Gastrocnemius medialis (tissue), 4 donors: ENCODE results near the gene GPC2. TPM values are rescaled to one million over a fixed set of nuclear protein-coding genes. Genes with fewer than 3 reads are reported as not detected.
"Not testable (repeated sequence)": the region's sequence is repeated elsewhere in the genome, so short reads cannot be mapped to it uniquely, and the experiment has no call there.

ENCODE experiments used
- ATAC-seq, 2 donors: fragments of 150-250 bp; one replicate each; pipeline ENCODE4 v1.9.1; 2016
- DNase-seq, 2 donors: peaks; one replicate each; pipeline ENCODE4 v3.0.0-alpha.2; 2019
- H3K27ac ChIP-seq, 4 donors: fragments of 200-600 bp; sonication (generic); 1 replicate in 1 of 4; 2 replicates in 3 of 4; pipeline ENCODE4 v1.5.1; 2016 to 2018; ENCODE audit warnings: mild to moderate bottlenecking in 2 of 4, moderate library complexity in 1 of 4
- H3K27me3 ChIP-seq, 3 donors: fragments of 200-600 bp; sonication (generic) in 2 of 3; 1 replicate in 1 of 3; 2 replicates in 2 of 3; pipeline versions ENCODE4 v1.5.1 to v1.6.0; 2016 to 2019; ENCODE audit warnings: mild to moderate bottlenecking in 1 of 3, moderate library complexity in 1 of 3
- H3K36me3 ChIP-seq, 2 donors: fragments of 200-600 bp; sonication (generic) in 1 of 2; one replicate each; pipeline ENCODE4 v1.5.1; 2017 to 2018
- H3K4me1 ChIP-seq, 2 donors: fragments of 200-600 bp; sonication (generic) in 1 of 2; one replicate each; pipeline ENCODE4 v1.5.1; 2016 to 2017; ENCODE audit warnings: mild to moderate bottlenecking in 2 of 2
- H3K4me3 ChIP-seq, 4 donors: fragments of 200-600 bp; sonication (generic) in 3 of 4; 1 replicate in 1 of 4; 2 replicates in 3 of 4; pipeline ENCODE4 v1.5.1; 2016 to 2019; ENCODE audit warnings: mild to moderate bottlenecking in 2 of 4
- H3K9me3 ChIP-seq, 3 donors: fragments of 200-600 bp; sonication (generic) in 2 of 3; 1 replicate in 1 of 3; 2 replicates in 2 of 3; pipeline ENCODE4 v1.5.1; 2016 to 2019
- CTCF ChIP-seq, 5 experiments: fragments of 450-650 bp in 3 of 5; fragments of 200-600 bp in 2 of 5; sonication (generic) in 2 of 5; IDR thresholded peaks in 4 of 5; conservative IDR thresholded peaks in 1 of 5; 1 replicate in 4 of 5; 2 replicates in 1 of 5; pipeline ENCODE4 v1.5.1; 2016 to 2019; ENCODE audit warnings: antibody characterized with exemption in 5 of 5, mild to moderate bottlenecking in 3 of 5, moderate library complexity in 3 of 5
- POLR2A ChIP-seq, 2 donors: fragments of 450-650 bp; IDR thresholded peaks; one replicate each; pipeline ENCODE4 v1.6.1; 2017; ENCODE audit warnings: antibody characterized with exemption in 2 of 2, mild to moderate bottlenecking in 2 of 2, moderate library complexity in 2 of 2
- in situ Hi-C, 4 donors: fragments of 200-750 bp; cut with MboI; loops; one replicate each; pipeline versions ENCODE4 v1.15.0 to v1.8.0; 2017; ENCODE audit warnings: low sequenced_read_pairs in 4 of 4
- intact Hi-C: fragments of 100-400 bp; cut with DNase I; formaldehyde crosslinking; loops from one replicate; pipeline ENCODE4 v1.15.1; 2023; ENCODE audit warnings: low total_unique reads
- total RNA-seq, 4 donors: library from RNA; depleted of rRNA; stranded (reverse); fragments of >200 nt; gene quantifications; one replicate each; pipeline versions ENCODE4 v1.1.0 to v1.2.3, GENCODE V29; 2016

GPC2 gene
- total RNA-seq, 4 donors from 2014 or later: 4.0 TPM; not detected in 3

GRCh38 chr7:100137851-100138760 is 39.1 kb downstream of the GPC2 start:
- in situ Hi-C loops: loop anchor here in 2 of 4 donors (10.0 to 25.0 kb wide), 2 partner anchors 153 to 199 kb away; no protein-coding TSS in a partner anchor
- DNase-seq (no peak), ATAC-seq (no peak)
- TF ChIP-seq CTCF (IDR thresholded peaks at IDR 0.05 in 4 of 5, conservative IDR thresholded peaks at IDR 0.05 in 1 of 5) (no peak), POLR2A (IDR thresholded peaks at IDR 0.05) (no peak)
- Histone ChIP-seq H3K36me3 (no peaks in the 10 kb centered on the region), H3K27ac (no peak overlapping the region), H3K4me3 (no peak overlapping the region), H3K4me1 (no peaks in the 10 kb centered on the region), H3K27me3 (peaks cover 0 to 4% (median 3%) of the 10 kb centered on the region in 3 donors), H3K9me3 (no peaks in the 10 kb centered on the region)
- intact Hi-C loops: no loop called here

GRCh38 chr7:100132697-100133151 is 44.5 kb downstream of the GPC2 start:
- Histone ChIP-seq H3K27ac (no peak overlapping the region), H3K27me3 (no peaks in the 10 kb centered on the region), H3K4me1 (peaks cover 0 to 7% of the 10 kb centered on the region in 2 donors), H3K36me3 (no peaks in the 10 kb centered on the region), H3K9me3 (no peaks in the 10 kb centered on the region), H3K4me3 (no peak overlapping the region)
- peak; percentile 42 to 66 (median 57) for TF ChIP-seq CTCF (IDR thresholded peaks at IDR 0.05 in 4 of 5, conservative IDR thresholded peaks at IDR 0.05 in 1 of 5)
- TF ChIP-seq POLR2A (IDR thresholded peaks at IDR 0.05): no peak
- intact Hi-C loops: no loop called here
- DNase-seq (no peak), ATAC-seq (peak in 1 of 2 donors; percentile 53)
- in situ Hi-C loops: loop anchor here in 2 of 4 donors (10.0 to 25.0 kb wide), 2 partner anchors 148 to 205 kb away; no protein-coding TSS in a partner anchor

- Histone ChIP-seq H3K27ac (no peak overlapping the region), H3K36me3 (no peaks in the 10 kb centered on the region), H3K4me1 (peaks cover 0 to 7% of the 10 kb centered on the region in 2 donors), H3K9me3 (no peaks in the 10 kb centered on the region), H3K27me3 (no peaks in the 10 kb centered on the region), H3K4me3 (no peak overlapping the region)
- no peak for TF ChIP-seq CTCF (IDR thresholded peaks at IDR 0.05 in 4 of 5, conservative IDR thresholded peaks at IDR 0.05 in 1 of 5)
- TF ChIP-seq POLR2A (IDR thresholded peaks at IDR 0.05): no peak
- intact Hi-C loops: no loop called here
- in situ Hi-C loops: loop anchor here in 2 of 4 donors (10.0 to 25.0 kb wide), 2 partner anchors 147 to 205 kb away; no protein-coding TSS in a partner anchor
- DNase-seq (no peak), ATAC-seq (no peak)
Observed at GRCh38 chr7:100132126-100132525, 45.1 kb downstream of the GPC2 start.

GRCh38 chr7:100130608-100131453 is 46.4 kb downstream of the GPC2 start:
- H3K27ac ChIP-seq: no peak overlapping the region
- TF ChIP-seq CTCF (IDR thresholded peaks at IDR 0.05 in 4 of 5, conservative IDR thresholded peaks at IDR 0.05 in 1 of 5) (peak; percentile 62 to 89 (median 81)), POLR2A (IDR thresholded peaks at IDR 0.05) (no peak)
- ATAC-seq: no peak
- DNase-seq: peak; percentile 38 to 59
- no peaks in the 10 kb centered on the region for H3K9me3 ChIP-seq
- in situ Hi-C loops: loop anchor here in 2 of 4 donors (10.0 to 25.0 kb wide), 2 partner anchors 146 to 206 kb away; no protein-coding TSS in a partner anchor
- intact Hi-C loops: no loop called here
- no peaks in the 10 kb centered on the region for H3K36me3 ChIP-seq
- H3K4me1 ChIP-seq: peaks cover 7 to 13% of the 10 kb centered on the region in 2 donors
- no peaks in the 10 kb centered on the region for H3K27me3 ChIP-seq
- peak overlapping the region in 1 of 4 donors; percentile 30 for H3K4me3 ChIP-seq

- H3K36me3 ChIP-seq, intact Hi-C loops, H3K4me3 ChIP-seq, H3K27me3 ChIP-seq, H3K9me3 ChIP-seq, DNase-seq, ATAC-seq, H3K27ac ChIP-seq: not testable (repeated sequence)
- peaks cover 11 to 19% of the 10 kb centered on the region in 2 donors for H3K4me1 ChIP-seq
- in situ Hi-C loops: loop anchor here in 2 of 4 donors (10.0 to 25.0 kb wide), 2 partner anchors 145 to 207 kb away; no protein-coding TSS in a partner anchor
Observed at GRCh38 chr7:100130220-100130607, 47.0 kb downstream of the GPC2 start.
